Measurements from ENCODE around the gene GTSE1.
"Not testable (repeated sequence)": the region's sequence is repeated elsewhere in the genome, so short reads cannot be mapped to it uniquely, and the experiment has no call there.

The GTSE1 gene

GRCh38 chr22:46296257-46297150, at the start of gene GTSE1:
TSS of gene GTSE1 (plus strand) at chr22:46296870. CDS start at chr22:46297401, 531 bp downstream.
- peak; percentile 96 for DNase-seq

- DNase-seq, result no peak
Measured at GRCh38 chr22:46247443-46247975, 49.2 kb upstream of the GTSE1 start.

- DNase-seq, result peak; percentile 94
Measured at GRCh38 chr22:46250035-46250782, 46.5 kb upstream of the GTSE1 start, which contains the start of gene CDPF1. TSS of gene CDPF1 (minus strand) at chr22:46250293. CDS start at chr22:46248284, 2,009 bp downstream.

- DNase-seq, result no peak
Measured at GRCh38 chr22:46250783-46251125, 45.9 kb upstream of the GTSE1 start.

GRCh38 chr22:46251266-46251665, 45.4 kb upstream of the GTSE1 start:
- DNase-seq, result no peak

- DNase-seq, result no peak
Measured at GRCh38 chr22:46251816-46252380, 44.8 kb upstream of the GTSE1 start.

GRCh38 chr22:46256358-46256958, 40.2 kb upstream of the GTSE1 start:
- DNase-seq, result no peak

GRCh38 chr22:46259374-46259773, 37.3 kb upstream of the GTSE1 start:
- no peak for DNase-seq

- no peak for DNase-seq
Measured at GRCh38 chr22:46260038-46260437, 36.6 kb upstream of the GTSE1 start.

GRCh38 chr22:46262449-46263215, 34.0 kb upstream of the GTSE1 start:
- peak; percentile 54 for DNase-seq

- no peak for DNase-seq
Measured at GRCh38 chr22:46263216-46263590, 33.5 kb upstream of the GTSE1 start, which contains the start of gene PKDREJ. TSS of gene PKDREJ (minus strand) at chr22:46263343. CDS start at chr22:46263322, 21 bp downstream.

- DNase-seq, result not testable (repeated sequence)
Measured at GRCh38 chr22:46264520-46264919, 32.1 kb upstream of the GTSE1 start.

GRCh38 chr22:46265627-46266026, 31.0 kb upstream of the GTSE1 start:
- not testable (repeated sequence) for DNase-seq

GRCh38 chr22:46267431-46268279, 29.0 kb upstream of the GTSE1 start, which contains the start of gene TTC38:
TSS of gene TTC38 (plus strand) at chr22:46268008. CDS start at chr22:46268040, 32 bp downstream.
- DNase-seq, result peak; percentile 86

- DNase-seq, result no peak
Measured at GRCh38 chr22:46269564-46269963, 27.1 kb upstream of the GTSE1 start.

GRCh38 chr22:46272196-46272595, 24.5 kb upstream of the GTSE1 start:
- DNase-seq, result no peak

GRCh38 chr22:46272762-46273431, 23.8 kb upstream of the GTSE1 start:
- DNase-seq, result no peak

GRCh38 chr22:46273432-46274148, 23.1 kb upstream of the GTSE1 start:
- DNase-seq, result peak; percentile 30

- no peak for DNase-seq
Measured at GRCh38 chr22:46274381-46274780, 22.3 kb upstream of the GTSE1 start.
